Spleen (tissue), 11 donors: ENCODE data around the gene KLHDC4. TPM values are rescaled to one million over a fixed set of nuclear protein-coding genes. Genes with fewer than 3 reads are reported as not detected.
A peak's percentile ranks its signal among the peaks of the same experiment; 100 is the strongest.

Experiments used
- DNase-seq: peaks from one replicate; pipeline ENCODE4 v3.0.0-alpha.2; 2020
- H3K27ac ChIP-seq, 8 donors: fragments of 200-600 bp; sonication (generic) in 7 of 8; 1 replicate in 4 of 8; 2 replicates in 4 of 8; pipeline versions ENCODE4 v1.5.0 to v1.8.0; 2016 to 2021; ENCODE audit warnings: inconsistent platforms in 4 of 8, mild to moderate bottlenecking in 4 of 8, moderate library complexity in 1 of 8
- H3K27me3 ChIP-seq, 7 donors: fragments of 200-600 bp; sonication (generic) in 6 of 7; replicated peaks in 1 of 7; 1 replicate in 4 of 7; 2 replicates in 3 of 7; pipeline versions ENCODE4 v1.5.0 to v1.8.0; 2016 to 2021; ENCODE audit warnings: inconsistent platforms in 3 of 7, mild to moderate bottlenecking in 1 of 7
- H3K36me3 ChIP-seq, 6 donors: fragments of 200-600 bp; sonication (generic) in 5 of 6; 1 replicate in 4 of 6; 2 replicates in 2 of 6; pipeline versions ENCODE4 v1.5.0 to v1.8.0; 2016 to 2021; ENCODE audit warnings: inconsistent platforms in 2 of 6
- H3K4me1 ChIP-seq, 6 donors: fragments of 200-600 bp; sonication (generic) in 5 of 6; 1 replicate in 3 of 6; 2 replicates in 3 of 6; pipeline versions ENCODE4 v1.5.0 to v1.8.0; 2016 to 2021; ENCODE audit warnings: inconsistent platforms in 3 of 6
- H3K4me3 ChIP-seq, 8 donors: fragments of 200-600 bp; sonication (generic) in 7 of 8; 1 replicate in 4 of 8; 2 replicates in 4 of 8; pipeline versions ENCODE4 v1.5.0 to v1.8.0; 2016 to 2021; ENCODE audit warnings: inconsistent platforms in 4 of 8, mild to moderate bottlenecking in 4 of 8, moderate library complexity in 2 of 8
- H3K9me3 ChIP-seq, 8 donors: fragments of 200-600 bp; sonication (generic) in 7 of 8; 1 replicate in 4 of 8; 2 replicates in 4 of 8; pipeline versions ENCODE4 v1.5.0 to v1.8.0; 2016 to 2021; ENCODE audit warnings: inconsistent platforms in 4 of 8
- CTCF ChIP-seq, 11 experiments: fragments of 200-600 bp in 7 of 11; fragments of 450-650 bp in 4 of 11; sonication (generic) in 4 of 11; IDR thresholded peaks in 8 of 11; conservative IDR thresholded peaks in 3 of 11; 1 replicate in 7 of 11; 2 replicates in 4 of 11; pipeline versions ENCODE4 v1.4.0 to v1.8.0; 2016 to 2021; ENCODE audit warnings: antibody characterized with exemption in 11 of 11, inconsistent platforms in 4 of 11, mild to moderate bottlenecking in 1 of 11
- POLR2A ChIP-seq, 3 donors: fragments of 450-650 bp; IDR thresholded peaks; one replicate each; pipeline ENCODE4 v1.5.1; 2017; ENCODE audit warnings: antibody characterized with exemption in 3 of 3, mild to moderate bottlenecking in 1 of 3
- POLR2AphosphoS5 ChIP-seq, 3 donors: sonication (generic); formaldehyde crosslinking; IDR thresholded peaks; one replicate each; pipeline ENCODE4 v1.5.1; 2017; ENCODE audit warnings: antibody characterized with exemption in 3 of 3
- WGBS, 5 donors: extraction: QIAGEN DNeasy Blood & Tissue Kit in 3 of 5; methylation state at CpG; one replicate each; pipeline versions ENCODE4 v1.1.5 to v1.1.7; 2013 to 2018; 5-methylcytosine and 5-hydroxymethylcytosine counted together
- intact Hi-C: fragments of 100-400 bp; cut with DNase I; formaldehyde crosslinking; loops from one replicate; pipeline ENCODE4 v1.15.0; 2023; ENCODE audit warnings: low total_unique reads
- polyA plus RNA-seq, 3 donors: library from polyadenylated mRNA; stranded (reverse); fragments of 200-250 nt; gene quantifications; one replicate each; pipeline ENCODE4 v1.2.1, GENCODE V29; 2013
- total RNA-seq, 7 donors: library from RNA; depleted of rRNA in 3 of 7; stranded (reverse); fragments of >200 nt in 3 of 7; fragmentation: NEBNext Ultra II Directional in 4 of 7; extraction: Animal tissue kit (Norgen Biotek cat#: 25700) in 4 of 7; gene quantifications; one replicate each; pipeline versions ENCODE4 v1.1.0 to v1.2.1, GENCODE V29; 2016 to 2021
- donor health status: healthy with polysubstance abuse.
- donor health status: DM: no; HTN: no; CAD: no; lungs with moderate emphysema.
- donor health status: DM: no; HTN: no; CAD: no.
- donor health status: Bipolar disorder and iron deficiency.
- donor health status: healthy.
- donor health status: DM: no; HTN: no; CAD: no.
- donor health status: DM: yes; HTN: yes; CAD: no.

Gene KLHDC4
- total and polyA plus RNA-seq, 10 donors: 30.2 to 91.7 (median 56.7) TPM

GRCh38 chr16:87806261-87806640, 40.5 kb upstream of the KLHDC4 start:
- peak overlapping the region in 4 of 8 donors; percentile 2 to 41 (median 14) for H3K4me3 ChIP-seq
- 37 to 51% (median 45%) methylated on average over 12 to 16 of the region's 16 CpGs for WGBS, 5 donors
- peaks cover 5 to 55% (median 37%) of the 10 kb centered on the region in 6 donors for H3K4me1 ChIP-seq
- H3K36me3 ChIP-seq: no peaks in the 10 kb centered on the region
- peak overlapping the region in 4 of 8 donors; percentile 59 to 80 (median 70) for H3K27ac ChIP-seq
- no peaks in the 10 kb centered on the region for H3K9me3 ChIP-seq
- TF ChIP-seq POLR2AphosphoS5 (IDR thresholded peaks at IDR 0.05): no peak
- TF ChIP-seq CTCF (IDR thresholded peaks at IDR 0.05 in 8 of 11, conservative IDR thresholded peaks at IDR 0.05 in 3 of 11): no peak
- no peak for TF ChIP-seq POLR2A (IDR thresholded peaks at IDR 0.05)
- intact Hi-C loops: no loop called here
- H3K27me3 ChIP-seq: peaks cover 0 to 40% (median 0%) of the 10 kb centered on the region in 7 donors
- DNase-seq: no peak

GRCh38 chr16:87803385-87803784, 37.6 kb upstream of the KLHDC4 start:
- no peak overlapping the region for H3K27ac ChIP-seq
- TF ChIP-seq CTCF (IDR thresholded peaks at IDR 0.05 in 8 of 11, conservative IDR thresholded peaks at IDR 0.05 in 3 of 11) (no peak), POLR2AphosphoS5 (IDR thresholded peaks at IDR 0.05) (no peak), POLR2A (IDR thresholded peaks at IDR 0.05) (no peak)
- H3K27me3 ChIP-seq: peaks cover 0 to 32% (median 0%) of the 10 kb centered on the region in 7 donors
- H3K36me3 ChIP-seq: no peaks in the 10 kb centered on the region
- intact Hi-C loops: no loop called here
- DNase-seq: no peak
- no peak overlapping the region for H3K4me3 ChIP-seq
- 85 to 90% (median 87%) methylated on average over 2 to 5 of the region's 5 CpGs for WGBS, 5 donors
- no peaks in the 10 kb centered on the region for H3K9me3 ChIP-seq
- peaks cover 5 to 28% (median 15%) of the 10 kb centered on the region in 6 donors for H3K4me1 ChIP-seq

GRCh38 chr16:87802670-87803069, 36.9 kb upstream of the KLHDC4 start:
- Histone ChIP-seq H3K4me1 (peaks cover 5 to 27% (median 15%) of the 10 kb centered on the region in 6 donors), H3K27ac (no peak overlapping the region)
- intact Hi-C loops: no loop called here

More at GRCh38 chr16:87802670-87803069, 36.9 kb upstream of the KLHDC4 start:
- no peaks in the 10 kb centered on the region for H3K9me3 ChIP-seq
- TF ChIP-seq POLR2A (IDR thresholded peaks at IDR 0.05): no peak
- no peak for TF ChIP-seq POLR2AphosphoS5 (IDR thresholded peaks at IDR 0.05)
- TF ChIP-seq CTCF (IDR thresholded peaks at IDR 0.05 in 8 of 11, conservative IDR thresholded peaks at IDR 0.05 in 3 of 11): no peak
- no peak for DNase-seq
- H3K36me3 ChIP-seq: no peaks in the 10 kb centered on the region
- H3K27me3 ChIP-seq: peaks cover 0 to 32% (median 0%) of the 10 kb centered on the region in 7 donors
- H3K4me3 ChIP-seq: no peak overlapping the region
- WGBS, 5 donors: 35 to 67% (median 47%) methylated on average over 8 of the region's 8 CpGs
